ENCODE measurements around the gene DNAH17.

DNAH17 gene

GRCh38 chr17:78598013-78598471 is 20.8 kb upstream of the DNAH17 start:
- no peaks in the 10 kb centered on the region for H3K79me2 ChIP-seq (ENCODE audit: control insufficient read depth, low read length)
- TF ChIP-seq EZH2phosphoT487 (IDR thresholded peaks at IDR 0.05; ENCODE audit: borderline replicate concordance, low read length) (no peak), CTCF (IDR thresholded peaks at IDR 0.05; ENCODE audit: low read depth, low read length, poor library complexity, severe bottlenecking) (no peak)
- no peaks in the 10 kb centered on the region for H3K36me3 ChIP-seq (ENCODE audit: control insufficient read depth, low read length)
- no peaks in the 10 kb centered on the region for H3K9me3 ChIP-seq (ENCODE audit: control insufficient read depth, insufficient read depth, low read length)
- H3F3A ChIP-seq (ENCODE audit: control insufficient read depth, insufficient read depth), result no peaks in the 10 kb centered on the region
- no peak overlapping the region for H3K27ac ChIP-seq (ENCODE audit: low read depth, low read length)
- no peak overlapping the region for H3K4me3 ChIP-seq (ENCODE audit: low read length)
- no peaks in the 10 kb centered on the region for H3K9me2 ChIP-seq (replicated peaks; ENCODE audit: control insufficient read depth, low read length)
- no peaks in the 10 kb centered on the region for H4K20me1 ChIP-seq (ENCODE audit: control insufficient read depth, insufficient read depth, low read depth, low read length)
- peaks cover 6% of the 10 kb centered on the region for H3K27me3 ChIP-seq (ENCODE audit: control insufficient read depth, low read length)
- no peak overlapping the region for H3K4me2 ChIP-seq (ENCODE audit: low read length)
- no peaks in the 10 kb centered on the region for H3K4me1 ChIP-seq (ENCODE audit: control insufficient read depth, low read length)

DNA sequence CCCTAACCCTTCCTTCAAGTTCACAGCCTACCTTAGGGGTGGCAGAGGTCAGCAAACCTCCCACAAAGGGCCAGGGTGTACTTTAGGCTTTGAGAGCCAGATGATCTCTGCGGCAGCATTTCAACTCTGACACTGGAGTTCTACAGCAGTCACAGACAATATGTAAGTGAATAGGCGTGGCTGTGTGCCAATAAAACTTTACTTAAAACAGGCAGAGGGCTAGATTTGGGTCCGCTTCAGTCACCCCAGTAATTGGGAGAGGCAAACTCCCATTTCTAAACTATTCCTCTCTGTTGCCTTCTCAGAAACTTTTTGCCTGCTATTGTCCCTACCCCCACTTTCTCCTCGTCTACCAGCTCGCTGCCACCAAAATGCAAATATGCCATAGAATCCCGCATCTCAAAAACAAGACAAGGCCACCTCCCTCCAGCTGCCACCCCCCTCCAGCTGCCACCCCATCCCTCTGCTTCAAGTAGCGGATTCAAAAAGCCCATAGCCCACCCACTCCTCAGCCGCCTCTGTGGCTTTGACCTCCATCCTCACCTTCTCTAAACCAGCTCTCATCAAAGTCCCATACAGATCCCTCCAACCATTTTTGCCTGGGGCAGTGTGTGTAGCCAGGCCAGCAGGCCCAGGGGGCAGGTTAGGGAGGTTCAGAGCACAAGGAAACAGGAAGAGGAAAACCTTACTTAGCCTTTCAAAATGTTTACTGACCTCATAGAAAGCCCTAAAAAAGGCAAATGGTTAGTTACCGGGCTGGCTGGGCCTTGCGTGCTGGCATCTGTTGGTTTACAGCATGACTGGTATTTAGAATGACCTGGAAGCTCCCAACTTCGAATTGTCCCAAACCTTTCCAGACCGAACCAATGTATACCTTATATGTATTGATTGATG is 19.9 kb upstream of the DNAH17 start:
- H3K27me3 ChIP-seq (ENCODE audit: control insufficient read depth, low read length), result peaks cover 6% of the 10 kb centered on the region
- peaks cover 2% of the 10 kb centered on the region; the same call in 1 of the 2 replicates for H3K4me1 ChIP-seq (ENCODE audit: control insufficient read depth, low read length)
- H3K9me3 ChIP-seq (ENCODE audit: control insufficient read depth, insufficient read depth, low read length), result no peaks in the 10 kb centered on the region
- TF ChIP-seq EZH2phosphoT487 (IDR thresholded peaks at IDR 0.05; ENCODE audit: borderline replicate concordance, low read length) (no peak), CTCF (IDR thresholded peaks at IDR 0.05; ENCODE audit: low read depth, low read length, poor library complexity, severe bottlenecking) (no peak)
- H3F3A ChIP-seq (ENCODE audit: control insufficient read depth, insufficient read depth), result no peaks in the 10 kb centered on the region
- H3K79me2 ChIP-seq (ENCODE audit: control insufficient read depth, low read length), result no peaks in the 10 kb centered on the region
- H3K9me2 ChIP-seq (replicated peaks; ENCODE audit: control insufficient read depth, low read length), result no peaks in the 10 kb centered on the region
- H3K4me3 ChIP-seq (ENCODE audit: low read length), result no peak overlapping the region
- H3K27ac ChIP-seq (ENCODE audit: low read depth, low read length), result no peak overlapping the region
- no peaks in the 10 kb centered on the region for H4K20me1 ChIP-seq (ENCODE audit: control insufficient read depth, insufficient read depth, low read depth, low read length)
- H3K36me3 ChIP-seq (ENCODE audit: control insufficient read depth, low read length), result no peaks in the 10 kb centered on the region
- H3K4me2 ChIP-seq (ENCODE audit: low read length), result no peak overlapping the region

GRCh38 chr17:78595135-78595810 is 18.1 kb upstream of the DNAH17 start:
- Histone ChIP-seq H3K36me3 (ENCODE audit: control insufficient read depth, low read length) (no peaks in the 10 kb centered on the region), H3K4me1 (ENCODE audit: control insufficient read depth, low read length) (peaks cover 3% of the 10 kb centered on the region; the same call in 1 of the 2 replicates), H4K20me1 (ENCODE audit: control insufficient read depth, insufficient read depth, low read depth, low read length) (no peaks in the 10 kb centered on the region), H3K27me3 (ENCODE audit: control insufficient read depth, low read length) (peaks cover 6% of the 10 kb centered on the region), H3K79me2 (ENCODE audit: control insufficient read depth, low read length) (no peaks in the 10 kb centered on the region), H3K9me2 (replicated peaks; ENCODE audit: control insufficient read depth, low read length) (no peaks in the 10 kb centered on the region), H3K4me3 (ENCODE audit: low read length) (no peak overlapping the region), H3K9me3 (ENCODE audit: control insufficient read depth, insufficient read depth, low read length) (no peaks in the 10 kb centered on the region), H3K27ac (ENCODE audit: low read depth, low read length) (no peak overlapping the region), H3F3A (ENCODE audit: control insufficient read depth, insufficient read depth) (no peaks in the 10 kb centered on the region), H3K4me2 (ENCODE audit: low read length) (no peak overlapping the region)
- TF ChIP-seq EZH2phosphoT487 (IDR thresholded peaks at IDR 0.05; ENCODE audit: borderline replicate concordance, low read length) (no peak), CTCF (IDR thresholded peaks at IDR 0.05; ENCODE audit: low read depth, low read length, poor library complexity, severe bottlenecking) (no peak)

Data from DOHH2 (cell line).